WTC11 (cell line): Measurements from ENCODE around the gene CFAP53. TPM values are rescaled to one million over a fixed set of nuclear protein-coding genes. Genes with fewer than 3 reads are reported as not detected.

Source experiments
- ATAC-seq: fragments of 200-7000 bp; cut with Tn5 transposase; 2 replicates; pipeline ENCODE4 v1.10.0; 2021; ENCODE audit warnings: mild to moderate bottlenecking, moderate library complexity
- CTCF ChIA-PET: fragments of 300-600 bp; sonication (Branson Sonifier 250); formaldehyde crosslinking; loops from one replicate; lab custom pipeline; 2021; ENCODE audit warnings: antibody characterized with exemption; lab: Charles Lee
- POLR2A ChIA-PET: fragments of 350-600 bp; sonication (Branson Sonifier 250); formaldehyde crosslinking; loops from one replicate; lab custom pipeline; 2021; ENCODE audit warnings: antibody characterized with exemption; lab: Charles Lee
- DNase-seq: peaks from one replicate; pipeline ENCODE4 v3.0.0; 2021; ENCODE audit warnings: low spot score
- H3K27ac Mint-ChIP-seq: 2 replicates; pipeline ENCODE4 v1.8.0; 2021; ENCODE audit warnings: mixed read lengths
- H3K27me3 Mint-ChIP-seq: 2 replicates; pipeline ENCODE4 v1.8.0; 2021; ENCODE audit warnings: low read depth, mild to moderate bottlenecking, moderate library complexity, mixed read lengths
- H3K36me3 Mint-ChIP-seq: 2 replicates; pipeline ENCODE4 v1.8.0; 2021; ENCODE audit warnings: mixed read lengths
- H3K4me1 Mint-ChIP-seq: 2 replicates; pipeline ENCODE4 v1.8.0; 2022; ENCODE audit warnings: mixed read lengths
- H3K4me3 Mint-ChIP-seq: 2 replicates; pipeline ENCODE4 v1.8.0; 2021; ENCODE audit warnings: mild to moderate bottlenecking, moderate library complexity, mixed read lengths
- H3K9me3 Mint-ChIP-seq: 2 replicates; pipeline ENCODE4 v1.8.0; 2021; ENCODE audit warnings: mixed read lengths
- ATF6 ChIP-seq: sonication (generic); formaldehyde crosslinking; IDR thresholded peaks from 2 replicates; pipeline ENCODE4 v1.8.1; 2023; ENCODE audit warnings: mild to moderate bottlenecking, missing genetic modification reagents
- CBFB ChIP-seq: sonication (generic); formaldehyde crosslinking; IDR thresholded peaks from 2 replicates; pipeline ENCODE4 v1.8.1; 2022; ENCODE audit warnings: mild to moderate bottlenecking, low read depth, missing genetic modification reagents
- FOXP1 ChIP-seq: sonication (generic); formaldehyde crosslinking; IDR thresholded peaks from 2 replicates; pipeline ENCODE4 v1.8.0; 2022; ENCODE audit warnings: missing genetic modification reagents, mild to moderate bottlenecking, moderate library complexity, borderline replicate concordance
- GABPB1 ChIP-seq: sonication (generic); formaldehyde crosslinking; IDR thresholded peaks from 2 replicates; pipeline ENCODE4 v1.8.1; 2023; ENCODE audit warnings: mild to moderate bottlenecking, missing genetic modification reagents
- HMGA2 ChIP-seq: fragments of 250-450 bp; sonication (Bioruptor Pico); IDR thresholded peaks from 2 replicates; pipeline ENCODE4 v1.4.0; 2021; ENCODE audit warnings: mild to moderate bottlenecking, moderate library complexity
- JAZF1 ChIP-seq: fragments of 250-450 bp; sonication (Bioruptor Pico); IDR thresholded peaks from 2 replicates; pipeline ENCODE4 v1.9.0; 2021; ENCODE audit warnings: moderate library complexity, mild to moderate bottlenecking, inconsistent platforms
- NFYB ChIP-seq: sonication (generic); formaldehyde crosslinking; conservative IDR thresholded peaks from 2 replicates; pipeline ENCODE4 v1.8.0; 2022; ENCODE audit warnings: low read depth, missing genetic modification reagents
- NR2C2 ChIP-seq: sonication (generic); formaldehyde crosslinking; IDR thresholded peaks from 2 replicates; pipeline ENCODE4 v1.8.0; 2022; ENCODE audit warnings: mild to moderate bottlenecking, missing genetic modification reagents
- RELA ChIP-seq: sonication (generic); formaldehyde crosslinking; IDR thresholded peaks from 2 replicates; pipeline ENCODE4 v1.8.1; 2022; ENCODE audit warnings: missing genetic modification reagents, mild to moderate bottlenecking, borderline replicate concordance
- STAT6 ChIP-seq: sonication (generic); formaldehyde crosslinking; conservative IDR thresholded peaks from 2 replicates; pipeline ENCODE4 v1.8.1; 2023; ENCODE audit warnings: mild to moderate bottlenecking, low read depth, missing genetic modification reagents, moderate library complexity
- TP53 ChIP-seq: sonication (generic); formaldehyde crosslinking; IDR thresholded peaks from 2 replicates; pipeline ENCODE4 v1.8.1; 2023; ENCODE audit warnings: mild to moderate bottlenecking, missing genetic modification reagents
- USF1 ChIP-seq: sonication (generic); formaldehyde crosslinking; IDR thresholded peaks from 2 replicates; pipeline ENCODE4 v1.8.0; 2022; ENCODE audit warnings: mild to moderate bottlenecking, missing genetic modification reagents
- ZNF232 ChIP-seq: sonication (generic); formaldehyde crosslinking; IDR thresholded peaks from 2 replicates; pipeline ENCODE4 v1.8.0; 2022; ENCODE audit warnings: mild to moderate bottlenecking, missing genetic modification reagents
- ZNF317 ChIP-seq: sonication (generic); formaldehyde crosslinking; IDR thresholded peaks from 2 replicates; pipeline ENCODE4 v1.8.1; 2023; ENCODE audit warnings: low read depth, mild to moderate bottlenecking, moderate library complexity, missing genetic modification reagents, borderline replicate concordance
- ZNF396 ChIP-seq: fragments of 250-450 bp; sonication (Bioruptor Pico); IDR thresholded peaks from 2 replicates; pipeline ENCODE4 v1.8.0; 2021; ENCODE audit warnings: mild to moderate bottlenecking, moderate library complexity, borderline replicate concordance
- total RNA-seq: library from RNA; stranded (reverse); gene quantifications from 3 replicates; pipeline ENCODE4 v1.2.3, GENCODE V29; 2021
- TF ChIP-seq, protein P1 (sequence below): sonication (generic); formaldehyde crosslinking; IDR thresholded peaks from 2 replicates; pipeline ENCODE4 v1.8.0; 2023; ENCODE audit warnings: missing genetic modification reagents
- TF ChIP-seq, protein P2 (sequence below): fragments of 250-450 bp; sonication (Bioruptor Pico); conservative IDR thresholded peaks from 2 replicates; pipeline ENCODE4 v1.9.0; 2021; ENCODE audit warnings: mild to moderate bottlenecking
- TF ChIP-seq, protein P3 (sequence below): sonication (generic); formaldehyde crosslinking; conservative IDR thresholded peaks from 2 replicates; pipeline ENCODE4 v1.8.1; 2022; ENCODE audit warnings: mild to moderate bottlenecking, missing genetic modification reagents

Gene CFAP53
- total RNA-seq, 1 experiment from 2014 or later = 0.26 TPM

GRCh38 chr18:50280707-50281294 is 14.5 kb upstream of the CFAP53 start (continued):
- no peak for TF ChIP-seq STAT6

- POLR2A ChIA-PET = no interaction called here
Measured at GRCh38 chr18:50279752-50280151, 13.5 kb upstream of the CFAP53 start.

GRCh38 chr18:50277942-50278341 is 11.6 kb upstream of the CFAP53 start:
- peaks cover 16% of the 10 kb centered on the region for H3K4me1 Mint-ChIP-seq
- ATAC-seq (no peak), DNase-seq (no peak)
- no peak overlapping the region for H3K4me3 Mint-ChIP-seq
- H3K27me3 Mint-ChIP-seq = no peaks in the 10 kb centered on the region
- H3K9me3 Mint-ChIP-seq = no peaks in the 10 kb centered on the region
- no peak overlapping the region for H3K27ac Mint-ChIP-seq
- ChIA-PET CTCF (no interaction called here), POLR2A (no interaction called here)
- peaks cover 48% of the 10 kb centered on the region for H3K36me3 Mint-ChIP-seq
- TF ChIP-seq ZNF396 (CRISPR knock-in tag) (no peak), TP53 (CRISPR knock-in tag) (no peak), HMGA2 (CRISPR knock-in tag) (no peak), ATF6 (CRISPR knock-in tag) (no peak), ZNF317 (CRISPR knock-in tag) (no peak), ZNF232 (CRISPR knock-in tag) (no peak), JAZF1 (no peak), CBFB (CRISPR knock-in tag) (no peak), GABPB1 (CRISPR knock-in tag) (no peak), NFYB (no peak)
- TF ChIP-seq, protein P1, sequence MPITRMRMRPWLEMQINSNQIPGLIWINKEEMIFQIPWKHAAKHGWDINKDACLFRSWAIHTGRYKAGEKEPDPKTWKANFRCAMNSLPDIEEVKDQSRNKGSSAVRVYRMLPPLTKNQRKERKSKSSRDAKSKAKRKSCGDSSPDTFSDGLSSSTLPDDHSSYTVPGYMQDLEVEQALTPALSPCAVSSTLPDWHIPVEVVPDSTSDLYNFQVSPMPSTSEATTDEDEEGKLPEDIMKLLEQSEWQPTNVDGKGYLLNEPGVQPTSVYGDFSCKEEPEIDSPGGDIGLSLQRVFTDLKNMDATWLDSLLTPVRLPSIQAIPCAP = no peak

More at GRCh38 chr18:50279752-50280151, 13.5 kb upstream of the CFAP53 start:
- Mint-ChIP-seq H3K36me3 (peaks cover 51% of the 10 kb centered on the region), H3K4me3 (peak overlapping the region; percentile 98), H3K27ac (no peak overlapping the region), H3K4me1 (peaks cover 16% of the 10 kb centered on the region), H3K9me3 (no peaks in the 10 kb centered on the region), H3K27me3 (no peaks in the 10 kb centered on the region)
- CTCF ChIA-PET = no interaction called here
- TF ChIP-seq USF1 (CRISPR knock-in tag) (no peak), STAT6 (no peak), FOXP1 (CRISPR knock-in tag) (no peak), NR2C2 (CRISPR knock-in tag) (no peak), RELA (CRISPR knock-in tag) (no peak)
- TF ChIP-seq, protein P2, sequence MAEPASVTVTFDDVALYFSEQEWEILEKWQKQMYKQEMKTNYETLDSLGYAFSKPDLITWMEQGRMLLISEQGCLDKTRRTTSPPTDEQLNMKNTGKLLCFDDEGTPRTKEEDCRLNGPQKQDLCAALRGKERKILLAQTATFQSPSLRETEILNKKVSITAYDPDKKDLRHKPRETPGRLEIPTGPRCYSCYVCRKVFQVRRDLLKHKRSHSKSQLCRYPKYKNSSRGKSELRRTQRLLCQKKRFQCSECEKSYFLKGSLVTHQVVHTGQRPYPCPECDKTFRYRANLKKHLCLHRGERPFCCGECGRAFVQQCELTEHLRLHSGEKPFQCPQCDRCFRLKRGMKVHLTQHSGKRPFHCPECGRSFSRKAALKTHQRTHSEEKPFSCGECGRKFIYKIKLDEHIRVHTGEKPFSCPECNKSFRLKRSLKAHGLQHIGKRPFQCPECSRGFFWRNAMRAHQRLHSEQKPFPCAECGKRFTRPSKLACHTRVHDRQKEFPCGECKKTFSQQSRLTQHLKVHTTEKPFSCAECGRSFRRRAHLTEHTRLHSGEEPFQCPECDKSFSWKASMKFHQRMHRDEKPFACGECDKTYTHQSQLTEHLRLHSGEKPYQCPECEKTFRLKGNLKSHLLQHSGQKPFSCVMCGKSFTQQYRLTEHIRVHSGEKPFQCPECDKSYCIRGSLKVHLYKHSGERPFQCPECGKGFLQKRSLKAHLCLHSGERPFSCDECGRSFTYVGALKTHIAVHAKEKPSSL (CRISPR knock-in tag) = no peak
- TF ChIP-seq, protein P3, sequence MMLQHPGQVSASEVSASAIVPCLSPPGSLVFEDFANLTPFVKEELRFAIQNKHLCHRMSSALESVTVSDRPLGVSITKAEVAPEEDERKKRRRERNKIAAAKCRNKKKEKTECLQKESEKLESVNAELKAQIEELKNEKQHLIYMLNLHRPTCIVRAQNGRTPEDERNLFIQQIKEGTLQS (CRISPR knock-in tag) = no peak
- no peak for DNase-seq
- ATAC-seq = no peak
